Measurements from ENCODE around the gene CMTM1.

The CMTM1 gene

GRCh38 chr16:66548068-66548467 lies 18.2 kb upstream of the CMTM1 start:
- H3K4me3 ChIP-seq (ENCODE audit: insufficient read depth, low read length, poor library complexity, severe bottlenecking), result no peak overlapping the region
- no peaks in the 10 kb centered on the region for H3K9me3 ChIP-seq (ENCODE audit: insufficient read depth, low read length)
- peaks cover 5% of the 10 kb centered on the region; the same call in 1 of the 2 replicates for H3F3A ChIP-seq (ENCODE audit: insufficient read depth)
- H3K9me2 ChIP-seq (replicated peaks; ENCODE audit: insufficient read depth, low read length), result no peaks in the 10 kb centered on the region
- H3K79me2 ChIP-seq (ENCODE audit: insufficient read depth, low read length), result peaks cover 5% of the 10 kb centered on the region
- no peak overlapping the region for H2AFZ ChIP-seq (ENCODE audit: low read depth, low read length, severe bottlenecking)
- H3K27me3 ChIP-seq (ENCODE audit: low read length), result no peaks in the 10 kb centered on the region
- H3K36me3 ChIP-seq (ENCODE audit: low read length), result no peaks in the 10 kb centered on the region
- no peaks in the 10 kb centered on the region for H4K20me1 ChIP-seq (ENCODE audit: low read depth, low read length)
- H3K27ac ChIP-seq (ENCODE audit: low read depth, low read length), result no peak overlapping the region
- H3K4me2 ChIP-seq (ENCODE audit: low read depth, low read length, poor library complexity, severe bottlenecking), result no peak overlapping the region
- H3K9ac ChIP-seq (ENCODE audit: low read length), result no peak overlapping the region
- TF ChIP-seq CTCF (IDR thresholded peaks at IDR 0.05; ENCODE audit: insufficient read depth, low read length, poor library complexity, severe bottlenecking) (no peak), EZH2phosphoT487 (conservative IDR thresholded peaks at IDR 0.05; ENCODE audit: low read length) (no peak)

GRCh38 chr16:66548868-66549267 lies 17.4 kb upstream of the CMTM1 start:
- Histone ChIP-seq H3K79me2 (ENCODE audit: insufficient read depth, low read length) (peaks cover 13% of the 10 kb centered on the region), H3K9me2 (replicated peaks; ENCODE audit: insufficient read depth, low read length) (no peaks in the 10 kb centered on the region), H3K36me3 (ENCODE audit: low read length) (no peaks in the 10 kb centered on the region), H2AFZ (ENCODE audit: low read depth, low read length, severe bottlenecking) (no peak overlapping the region), H3K4me2 (ENCODE audit: low read depth, low read length, poor library complexity, severe bottlenecking) (peak overlapping the region; percentile 79), H3K27me3 (ENCODE audit: low read length) (no peaks in the 10 kb centered on the region), H3K27ac (ENCODE audit: low read depth, low read length) (no peak overlapping the region), H3F3A (ENCODE audit: insufficient read depth) (peaks cover 5% of the 10 kb centered on the region; the same call in 1 of the 2 replicates), H3K4me3 (ENCODE audit: insufficient read depth, low read length, poor library complexity, severe bottlenecking) (no peak overlapping the region), H3K9ac (ENCODE audit: low read length) (peak overlapping the region; percentile 63; the same call in 1 of the 2 replicates), H4K20me1 (ENCODE audit: low read depth, low read length) (no peaks in the 10 kb centered on the region), H3K9me3 (ENCODE audit: insufficient read depth, low read length) (no peaks in the 10 kb centered on the region)
- no peak for TF ChIP-seq CTCF (IDR thresholded peaks at IDR 0.05; ENCODE audit: insufficient read depth, low read length, poor library complexity, severe bottlenecking)
- 0 out of 2 replicates have a peak, but pooled peaks have one; percentile 52 for TF ChIP-seq EZH2phosphoT487 (conservative IDR thresholded peaks at IDR 0.05; ENCODE audit: low read length)

- Histone ChIP-seq H3K9ac (ENCODE audit: low read length) (peak within 1 kb of the TSS; percentile 63), H3F3A (ENCODE audit: insufficient read depth) (peaks cover 6% of the 10 kb centered on the region; the same call in 1 of the 2 replicates), H2AFZ (ENCODE audit: low read depth, low read length, severe bottlenecking) (peak within 1 kb of the TSS; percentile 90), H3K9me3 (ENCODE audit: insufficient read depth, low read length) (no peaks in the 10 kb centered on the region), H3K9me2 (replicated peaks; ENCODE audit: insufficient read depth, low read length) (no peaks in the 10 kb centered on the region), H3K4me3 (ENCODE audit: insufficient read depth, low read length, poor library complexity, severe bottlenecking) (peak within 1 kb of the TSS; percentile 56), H3K4me2 (ENCODE audit: low read depth, low read length, poor library complexity, severe bottlenecking) (peak within 1 kb of the TSS; percentile 79), H3K36me3 (ENCODE audit: low read length) (no peaks in the 10 kb centered on the region), H3K27ac (ENCODE audit: low read depth, low read length) (no peak within 1 kb of the TSS), H3K79me2 (ENCODE audit: insufficient read depth, low read length) (peaks cover 20% of the 10 kb centered on the region), H3K27me3 (ENCODE audit: low read length) (no peaks in the 10 kb centered on the region), H4K20me1 (ENCODE audit: low read depth, low read length) (no peaks in the 10 kb centered on the region)
- no peak for TF ChIP-seq CTCF (IDR thresholded peaks at IDR 0.05; ENCODE audit: insufficient read depth, low read length, poor library complexity, severe bottlenecking)
- no peak for TF ChIP-seq EZH2phosphoT487 (conservative IDR thresholded peaks at IDR 0.05; ENCODE audit: low read length)
These were observed 16.7 kb upstream of the CMTM1 start, which contains the start of gene TK2 for GRCh38 chr16:66549284-66550131. Gene TK2 (minus strand): TSS chr16:66550122. CDS start chr16:66550061, 61 bp downstream.

Measured in SU-DHL-6 (cell line).